ENCODE data around the gene RMI2. TPM values are rescaled to one million over a fixed set of nuclear protein-coding genes. Genes with fewer than 3 reads are reported as not detected.

The RMI2 gene
- total and polyA plus RNA-seq, 11 donors = 0.23 to 6.6 (median 0.76) TPM; not detected in 2

- TF ChIP-seq, protein P1, sequence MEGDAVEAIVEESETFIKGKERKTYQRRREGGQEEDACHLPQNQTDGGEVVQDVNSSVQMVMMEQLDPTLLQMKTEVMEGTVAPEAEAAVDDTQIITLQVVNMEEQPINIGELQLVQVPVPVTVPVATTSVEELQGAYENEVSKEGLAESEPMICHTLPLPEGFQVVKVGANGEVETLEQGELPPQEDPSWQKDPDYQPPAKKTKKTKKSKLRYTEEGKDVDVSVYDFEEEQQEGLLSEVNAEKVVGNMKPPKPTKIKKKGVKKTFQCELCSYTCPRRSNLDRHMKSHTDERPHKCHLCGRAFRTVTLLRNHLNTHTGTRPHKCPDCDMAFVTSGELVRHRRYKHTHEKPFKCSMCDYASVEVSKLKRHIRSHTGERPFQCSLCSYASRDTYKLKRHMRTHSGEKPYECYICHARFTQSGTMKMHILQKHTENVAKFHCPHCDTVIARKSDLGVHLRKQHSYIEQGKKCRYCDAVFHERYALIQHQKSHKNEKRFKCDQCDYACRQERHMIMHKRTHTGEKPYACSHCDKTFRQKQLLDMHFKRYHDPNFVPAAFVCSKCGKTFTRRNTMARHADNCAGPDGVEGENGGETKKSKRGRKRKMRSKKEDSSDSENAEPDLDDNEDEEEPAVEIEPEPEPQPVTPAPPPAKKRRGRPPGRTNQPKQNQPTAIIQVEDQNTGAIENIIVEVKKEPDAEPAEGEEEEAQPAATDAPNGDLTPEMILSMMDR (IDR thresholded peaks at IDR 0.05) = no peak
- no peak for TF ChIP-seq POLR2A (IDR thresholded peaks at IDR 0.05)
- ATAC-seq (no peak), DNase-seq (no peak)
- H3K9me3 ChIP-seq = no peaks in the 10 kb centered on the region
- intact Hi-C loops (cut with DNase I) = loop anchor here (1.0 to 10.0 kb wide), 13 partner anchors 59 to 394 kb away; partner anchors contain the start of gene SOCS1 (in 8 of the 10)
- 71 to 79% (median 75%) methylated on average over 8 of the region's 8 CpGs for WGBS, 4 donors
- H3K27me3 ChIP-seq = peaks cover 0 to 30% (median 0%) of the 10 kb centered on the region in 9 donors
- H3K4me1 ChIP-seq = peaks cover 5 to 60% (median 23%) of the 10 kb centered on the region in 12 donors
- peak overlapping the region in 1 of 12 donors; percentile 86 for H3K27ac ChIP-seq
- no peak overlapping the region for H3K4me3 ChIP-seq
- H3K36me3 ChIP-seq = no peaks in the 10 kb centered on the region
These were observed 10.6 kb downstream of the RMI2 start for GRCh38 chr16:11355862-11356261.

- intact Hi-C loops (cut with DNase I) = loop anchor here (1.0 to 10.0 kb wide), 14 partner anchors 59 to 394 kb away; partner anchors contain the start of gene SOCS1 (in 9 of the 10)
- peak; percentile 59 to 86 (median 69) for DNase-seq
- peak; percentile 40 to 68 (median 59) for ATAC-seq
- Histone ChIP-seq H3K27me3 (peaks cover 0 to 34% (median 0%) of the 10 kb centered on the region in 9 donors), H3K4me1 (peaks cover 5 to 64% (median 25%) of the 10 kb centered on the region in 12 donors), H3K4me3 (no peak overlapping the region), H3K27ac (peak overlapping the region in 10 of 12 donors; percentile 52 to 87 (median 75)), H3K36me3 (no peaks in the 10 kb centered on the region), H3K9me3 (no peaks in the 10 kb centered on the region)
- TF ChIP-seq POLR2A (IDR thresholded peaks at IDR 0.05) = no peak
- TF ChIP-seq, protein P1 (IDR thresholded peaks at IDR 0.05) = peak; percentile 45 to 72 (median 55)
- 66 to 68% (median 67%) methylated on average over 13 to 15 of the region's 15 CpGs for WGBS, 4 donors
These were observed 11.5 kb downstream of the RMI2 start for GRCh38 chr16:11356573-11357331.

DNA sequence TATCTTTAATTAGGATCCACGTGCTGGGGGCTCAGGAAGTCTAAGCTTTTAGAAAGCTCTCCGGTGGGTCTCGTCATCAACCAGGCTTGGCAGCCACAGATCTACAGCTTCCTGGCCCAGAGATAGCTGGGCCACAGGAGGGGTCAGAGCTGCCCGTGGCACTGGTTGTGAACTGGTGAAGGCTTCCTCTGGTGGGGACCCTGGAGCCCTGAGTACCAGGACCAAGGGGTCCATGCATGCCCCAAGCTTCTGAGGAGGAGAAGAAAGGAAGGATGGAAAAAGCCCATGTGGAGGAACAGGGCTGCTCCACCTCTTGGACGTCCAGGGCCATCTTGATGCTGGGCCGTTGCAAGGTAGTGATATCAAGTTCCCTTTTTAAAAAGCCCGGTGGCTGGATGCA is 13.3 kb downstream of the RMI2 start:
- Histone ChIP-seq H3K36me3 (no peaks in the 10 kb centered on the region), H3K4me1 (peaks cover 5 to 81% (median 27%) of the 10 kb centered on the region in 12 donors), H3K27ac (peak overlapping the region in 5 of 12 donors; percentile 46 to 84 (median 80)), H3K9me3 (no peaks in the 10 kb centered on the region), H3K27me3 (peaks cover 0 to 37% (median 0%) of the 10 kb centered on the region in 9 donors), H3K4me3 (no peak overlapping the region)
- DNase-seq = no peak
- ATAC-seq = no peak
- intact Hi-C loops (cut with DNase I) = loop anchor here in 8 of 10 donors (5.0 to 10.0 kb wide), 8 partner anchors 61 to 396 kb away; partner anchors contain the start of gene SOCS1 (in 5 of the 8)
- TF ChIP-seq POLR2A (IDR thresholded peaks at IDR 0.05) = no peak
- TF ChIP-seq, protein P1 (IDR thresholded peaks at IDR 0.05) = no peak
- 66 to 86% (median 73%) methylated on average over 7 of the region's 7 CpGs for WGBS, 4 donors

GRCh38 chr16:11359370-11359769 is 14.1 kb downstream of the RMI2 start:
- Histone ChIP-seq H3K4me1 (peaks cover 5 to 80% (median 28%) of the 10 kb centered on the region in 12 donors), H3K36me3 (no peaks in the 10 kb centered on the region), H3K27ac (peak overlapping the region in 1 of 12 donors; percentile 46), H3K9me3 (no peaks in the 10 kb centered on the region), H3K27me3 (peaks cover 0 to 37% (median 0%) of the 10 kb centered on the region in 9 donors), H3K4me3 (no peak overlapping the region)
- no peak for ATAC-seq
- no peak for TF ChIP-seq POLR2A (IDR thresholded peaks at IDR 0.05)
- TF ChIP-seq, protein P1 (IDR thresholded peaks at IDR 0.05) = no peak
- no peak for DNase-seq
- 64 to 75% (median 70%) methylated on average over 5 of the region's 5 CpGs for WGBS, 4 donors
- intact Hi-C loops (cut with DNase I) = loop anchor here in 8 of 10 donors (5.0 to 10.0 kb wide), 8 partner anchors 62 to 397 kb away; partner anchors contain the start of gene SOCS1 (in 5 of the 8)
